Measurements from ENCODE around the gene PTPRN2.
"Not testable (repeated sequence)": the region's sequence is repeated elsewhere in the genome, so short reads cannot be mapped to it uniquely, and the experiment has no call there.

Gene PTPRN2

GRCh38 chr7:158264881-158265742, 322.5 kb downstream of the PTPRN2 start:
- no peak for DNase-seq (ENCODE audit: low spot score)

- DNase-seq (ENCODE audit: low spot score), result no peak
These were observed 323.5 kb downstream of the PTPRN2 start for GRCh38 chr7:158263964-158264748.

GRCh38 chr7:158263110-158263963, 324.3 kb downstream of the PTPRN2 start:
- DNase-seq (ENCODE audit: low spot score), result no peak

GRCh38 chr7:158262284-158263109, 325.1 kb downstream of the PTPRN2 start:
- DNase-seq (ENCODE audit: low spot score), result no peak

- DNase-seq (ENCODE audit: low spot score), result no peak
These were observed 326.0 kb downstream of the PTPRN2 start for GRCh38 chr7:158261362-158262235.

GRCh38 chr7:158260567-158261361, 326.9 kb downstream of the PTPRN2 start:
- DNase-seq (ENCODE audit: low spot score), result no peak

GRCh38 chr7:158259671-158260418, 327.8 kb downstream of the PTPRN2 start:
- no peak for DNase-seq (ENCODE audit: low spot score)

- DNase-seq (ENCODE audit: low spot score), result no peak
These were observed 328.5 kb downstream of the PTPRN2 start for GRCh38 chr7:158259141-158259540.

GRCh38 chr7:158258411-158259130, 329.1 kb downstream of the PTPRN2 start:
- DNase-seq (ENCODE audit: low spot score), result no peak

- DNase-seq (ENCODE audit: low spot score), result no peak
These were observed 329.9 kb downstream of the PTPRN2 start for GRCh38 chr7:158257516-158258410.

- DNase-seq (ENCODE audit: low spot score), result no peak
These were observed 330.6 kb downstream of the PTPRN2 start for GRCh38 chr7:158257001-158257400.

- DNase-seq (ENCODE audit: low spot score), result no peak
These were observed 331.4 kb downstream of the PTPRN2 start for GRCh38 chr7:158256091-158256816.

- no peak for DNase-seq (ENCODE audit: low spot score)
These were observed 332.1 kb downstream of the PTPRN2 start for GRCh38 chr7:158255558-158255957.

GRCh38 chr7:158255156-158255555, 332.5 kb downstream of the PTPRN2 start:
- no peak for DNase-seq (ENCODE audit: low spot score)

GRCh38 chr7:158253670-158254045, 334.0 kb downstream of the PTPRN2 start:
- DNase-seq (ENCODE audit: low spot score), result not testable (repeated sequence)
